DMS53 treated with DMSO at 0.1 percent for 48 hours (cell line): ENCODE measurements around the gene RAB13.

Source experiments
- DNase-seq: peaks from one replicate; lab custom pipeline; 2025; ENCODE audit not compliant: unreplicated experiment; lab: John Stamatoyannopoulos, UW

The RAB13 gene

GRCh38 chr1:153957744-153958110, 28.4 kb downstream of the RAB13 start:
- no peak for DNase-seq

GRCh38 chr1:153956997-153957715, 29.0 kb downstream of the RAB13 start:
- DNase-seq, result no peak

GRCh38 chr1:153954826-153955225, 31.3 kb downstream of the RAB13 start:
- no peak for DNase-seq

GRCh38 chr1:153953859-153954365, 32.2 kb downstream of the RAB13 start:
- DNase-seq, result no peak

GRCh38 chr1:153951801-153952200, 34.3 kb downstream of the RAB13 start:
- DNase-seq, result no peak

GRCh38 chr1:153951183-153951582, 35.0 kb downstream of the RAB13 start:
- DNase-seq, result no peak

- peak; percentile 77 for DNase-seq
These were observed 39.4 kb downstream of the RAB13 start, which contains the start of gene DENND4B for GRCh38 chr1:153946622-153947241. Gene DENND4B (minus strand): TSS chr1:153946718. CDS start chr1:153944374, 2,344 bp downstream.

GRCh38 chr1:153945795-153946621, 40.1 kb downstream of the RAB13 start:
- peak; percentile 41 for DNase-seq

GRCh38 chr1:153945131-153945794, 40.9 kb downstream of the RAB13 start:
- DNase-seq, result peak; percentile 41

- DNase-seq, result no peak
These were observed 41.4 kb downstream of the RAB13 start for GRCh38 chr1:153944827-153945117.

- no peak for DNase-seq
These were observed 41.9 kb downstream of the RAB13 start for GRCh38 chr1:153944005-153944826.

GRCh38 chr1:153942766-153943549, 43.2 kb downstream of the RAB13 start:
- DNase-seq, result no peak

- DNase-seq, result no peak
These were observed 44.1 kb downstream of the RAB13 start for GRCh38 chr1:153941826-153942725.

GRCh38 chr1:153940756-153941155, 45.4 kb downstream of the RAB13 start:
- no peak for DNase-seq

GRCh38 chr1:153939476-153939875, 46.7 kb downstream of the RAB13 start:
- DNase-seq, result no peak

- DNase-seq, result no peak
These were observed 47.1 kb downstream of the RAB13 start for GRCh38 chr1:153938996-153939395.

GRCh38 chr1:153937331-153937730, 48.8 kb downstream of the RAB13 start:
- DNase-seq, result no peak

- DNase-seq, result no peak
These were observed 49.9 kb downstream of the RAB13 start for GRCh38 chr1:153936011-153936802.
